ENCODE data around the gene ERC1.
"Not testable (repeated sequence)": the region's sequence is repeated elsewhere in the genome, so short reads cannot be mapped to it uniquely, and the experiment has no call there.

ERC1 gene

DNA sequence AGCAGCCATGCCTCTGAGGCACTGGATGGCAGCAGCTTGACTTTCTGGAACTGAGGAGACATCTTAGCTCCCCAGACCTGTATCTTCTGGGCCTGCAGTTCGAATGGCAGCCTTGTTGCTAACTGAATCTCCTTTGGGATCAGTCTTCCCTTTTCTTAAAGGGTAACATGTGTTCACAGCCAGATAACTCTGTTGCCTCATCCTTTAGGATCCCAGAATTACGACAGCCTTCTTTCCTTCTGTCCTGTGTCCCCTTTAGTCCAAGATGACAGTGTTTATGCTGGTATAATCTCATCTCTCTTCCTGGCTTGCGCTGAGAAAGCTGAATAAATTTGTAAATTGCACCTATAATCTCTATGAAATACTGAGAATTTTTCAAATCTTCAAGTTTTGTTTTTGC lies 9.1 kb upstream of the ERC1 start:
- no peak for DNase-seq (ENCODE audit: low read depth, low spot score)

DNA sequence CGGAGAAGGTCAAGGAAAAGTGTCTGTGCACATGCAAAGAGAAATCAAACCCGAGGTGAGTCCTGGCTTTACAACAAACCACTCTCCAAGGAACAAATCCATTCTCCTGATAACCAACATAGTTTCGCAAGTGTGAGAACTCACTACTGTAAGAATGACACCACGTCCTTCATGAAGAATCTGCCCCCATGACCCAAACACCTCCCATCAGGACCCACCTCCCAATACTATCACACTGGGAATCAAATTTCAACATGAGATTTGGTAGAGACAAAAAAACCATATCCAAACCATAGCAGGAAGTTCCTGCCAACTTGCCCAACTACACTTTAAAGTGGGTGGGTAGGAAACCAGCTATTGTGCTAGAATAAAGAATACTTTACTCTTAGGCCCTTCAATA lies 2.4 kb upstream of the ERC1 start:
- no peak for DNase-seq (ENCODE audit: low read depth, low spot score)

DNA sequence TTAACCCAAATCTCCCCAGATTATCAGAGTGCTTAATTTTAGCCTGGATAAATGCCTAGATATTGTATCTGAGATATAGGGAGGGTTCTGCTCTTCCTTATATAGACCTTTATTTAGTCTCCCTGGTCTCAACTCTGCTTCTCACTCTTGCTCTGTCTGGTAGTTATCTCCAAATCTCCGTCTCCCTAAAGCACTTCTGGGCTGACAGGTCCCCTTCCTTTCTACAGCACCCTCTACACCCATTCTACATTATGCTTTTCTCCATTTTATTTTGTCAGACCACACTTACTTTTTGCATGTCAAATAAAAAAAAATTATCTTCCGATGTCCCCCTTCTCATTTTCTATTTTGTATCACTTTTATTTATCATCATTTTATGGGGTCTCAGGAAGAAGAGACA lies 2.0 kb upstream of the ERC1 start:
- no peak for DNase-seq (ENCODE audit: low read depth, low spot score)

GRCh38 chr12:989751-990660 lies 1.0 kb upstream of the ERC1 start:
- DNase-seq (ENCODE audit: low read depth, low spot score) = no peak

- no peak for DNase-seq (ENCODE audit: low read depth, low spot score)
Measured at GRCh38 chr12:991350-992333, 619 bp downstream of the ERC1 start.

- DNase-seq (ENCODE audit: low read depth, low spot score) = no peak
Measured at GRCh38 chr12:992647-993046, 1.6 kb downstream of the ERC1 start.

DNA sequence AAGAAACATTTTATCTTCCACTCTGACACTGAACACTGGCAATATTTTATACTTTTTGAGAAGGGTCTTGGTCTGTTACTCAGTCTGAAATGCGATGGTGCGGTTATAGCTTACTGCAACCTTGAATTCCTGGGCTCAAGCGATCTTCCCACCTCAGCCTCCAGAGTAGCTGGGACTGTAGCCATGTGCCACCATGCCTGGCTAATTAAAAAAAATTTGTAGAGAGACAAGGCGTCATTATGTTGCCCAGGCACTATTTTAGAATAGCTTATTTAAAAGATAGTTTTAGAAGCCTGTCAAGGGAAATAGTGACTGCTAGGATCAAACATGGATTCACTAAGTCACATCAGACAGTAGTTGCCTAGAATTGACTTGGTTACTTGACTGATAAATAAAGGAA lies 5.9 kb downstream of the ERC1 start:
- no peak for DNase-seq (ENCODE audit: low read depth, low spot score)

DNA sequence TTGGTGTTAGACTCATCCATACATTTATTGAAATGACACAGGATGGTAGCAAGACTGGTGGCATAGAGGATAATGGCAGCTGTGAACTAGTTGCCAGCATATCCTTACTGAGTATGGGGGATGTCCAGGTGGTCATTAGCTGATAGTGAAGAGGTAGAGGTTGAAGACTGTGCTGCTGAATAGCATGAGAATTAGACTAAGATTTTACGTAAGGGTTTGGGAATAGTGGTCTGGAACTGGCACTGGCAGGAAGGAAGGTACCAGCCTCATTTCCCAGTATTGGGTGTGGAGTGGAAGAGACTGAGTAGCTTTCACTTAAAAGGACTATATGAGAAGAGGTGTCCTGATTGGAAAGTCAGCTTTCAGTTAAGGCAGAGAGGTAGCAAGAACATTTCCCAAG lies 6.5 kb downstream of the ERC1 start:
- no peak for DNase-seq (ENCODE audit: low read depth, low spot score)

DNA sequence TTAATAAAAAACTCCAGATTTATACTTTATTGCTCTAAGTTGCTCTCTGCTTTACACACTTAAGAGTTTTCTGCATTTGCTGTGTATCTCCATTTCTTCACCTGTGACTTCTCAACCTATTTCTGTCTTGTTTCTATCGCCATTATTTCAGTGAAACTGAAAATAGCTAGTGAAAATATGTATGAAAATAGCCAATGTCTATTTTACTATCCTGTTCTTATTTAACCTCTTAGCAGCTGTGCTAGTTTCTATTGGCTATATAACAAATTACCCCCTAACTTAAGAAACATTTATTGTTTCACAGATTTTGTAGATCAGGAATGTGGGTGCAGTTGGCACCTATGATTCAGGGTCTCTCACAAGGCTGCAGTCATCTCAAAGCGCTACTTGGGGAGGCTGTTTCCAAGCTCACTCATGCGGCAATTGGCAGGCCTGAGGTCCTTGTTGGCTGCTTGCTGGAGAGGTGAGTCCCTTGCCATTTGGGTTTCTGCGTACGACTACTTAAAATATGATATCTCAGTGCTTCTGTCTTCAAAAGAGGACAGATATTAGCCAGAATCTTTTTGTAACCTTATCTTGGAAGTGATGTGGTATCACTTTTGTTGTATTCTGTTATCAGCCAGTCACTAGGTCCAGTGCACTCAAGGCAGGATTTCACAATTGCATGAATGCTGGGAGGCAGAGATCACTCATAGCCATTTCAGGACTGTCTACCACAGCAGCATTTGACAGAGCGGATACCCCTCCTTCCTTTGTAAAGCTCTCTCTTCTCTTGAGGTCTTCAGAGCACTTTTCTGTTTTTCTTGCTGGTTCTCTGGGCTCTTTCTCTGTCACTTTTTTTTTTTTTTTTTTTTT lies 7.2 kb downstream of the ERC1 start:
- DNase-seq (ENCODE audit: low read depth, low spot score) = no peak

GRCh38 chr12:999736-1000135 lies 8.7 kb downstream of the ERC1 start:
- DNase-seq (ENCODE audit: low read depth, low spot score) = not testable (repeated sequence)

DNA sequence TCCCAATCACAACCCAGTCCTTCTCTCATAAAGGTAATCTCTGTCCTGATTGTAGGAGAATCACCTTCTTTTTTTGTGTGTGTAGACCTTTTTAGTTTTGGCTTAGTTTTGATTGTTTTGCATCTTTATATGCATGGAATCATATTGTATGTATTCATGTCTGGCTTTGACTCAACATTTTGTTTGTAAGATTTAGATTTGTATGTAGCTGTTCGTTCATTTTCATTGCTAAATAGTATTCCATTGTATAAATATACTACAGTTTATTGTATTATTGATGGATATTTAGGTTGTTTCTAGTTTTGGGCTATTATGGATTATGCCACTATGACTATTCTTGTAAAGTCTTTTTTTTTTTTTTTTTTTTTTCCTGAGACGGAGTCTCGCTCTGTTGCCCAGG lies 10.5 kb downstream of the ERC1 start:
- DNase-seq (ENCODE audit: low read depth, low spot score) = no peak

- DNase-seq (ENCODE audit: low read depth, low spot score) = no peak
Measured at GRCh38 chr12:1003600-1004271, 12.7 kb downstream of the ERC1 start.

- no peak for DNase-seq (ENCODE audit: low read depth, low spot score)
Measured at GRCh38 chr12:1006255-1006654, 15.2 kb downstream of the ERC1 start.

GRCh38 chr12:1007276-1007675 lies 16.3 kb downstream of the ERC1 start:
- DNase-seq (ENCODE audit: low read depth, low spot score) = no peak

DNA sequence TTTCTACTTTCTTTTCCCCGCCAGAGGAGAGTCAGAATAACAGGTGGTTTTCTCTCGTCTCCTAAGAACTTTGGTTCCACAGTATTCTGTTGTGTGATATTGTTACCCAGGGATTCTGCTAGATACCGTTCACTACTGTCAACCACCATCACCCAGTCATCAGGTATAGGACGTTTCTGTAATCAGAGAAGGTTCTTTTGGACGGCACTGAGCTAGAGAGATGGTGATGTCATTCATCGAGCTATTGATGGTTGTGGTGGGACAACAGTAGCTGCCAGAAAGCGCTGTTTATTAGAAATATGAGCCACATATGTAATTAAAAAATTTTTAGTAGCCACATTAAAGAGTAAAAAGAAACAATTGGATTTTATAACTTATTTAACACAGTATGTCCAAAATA lies 17.0 kb downstream of the ERC1 start:
- no peak for DNase-seq (ENCODE audit: low read depth, low spot score)

GRCh38 chr12:1011091-1011490 lies 20.1 kb downstream of the ERC1 start:
- DNase-seq (ENCODE audit: low read depth, low spot score) = no peak

DNA sequence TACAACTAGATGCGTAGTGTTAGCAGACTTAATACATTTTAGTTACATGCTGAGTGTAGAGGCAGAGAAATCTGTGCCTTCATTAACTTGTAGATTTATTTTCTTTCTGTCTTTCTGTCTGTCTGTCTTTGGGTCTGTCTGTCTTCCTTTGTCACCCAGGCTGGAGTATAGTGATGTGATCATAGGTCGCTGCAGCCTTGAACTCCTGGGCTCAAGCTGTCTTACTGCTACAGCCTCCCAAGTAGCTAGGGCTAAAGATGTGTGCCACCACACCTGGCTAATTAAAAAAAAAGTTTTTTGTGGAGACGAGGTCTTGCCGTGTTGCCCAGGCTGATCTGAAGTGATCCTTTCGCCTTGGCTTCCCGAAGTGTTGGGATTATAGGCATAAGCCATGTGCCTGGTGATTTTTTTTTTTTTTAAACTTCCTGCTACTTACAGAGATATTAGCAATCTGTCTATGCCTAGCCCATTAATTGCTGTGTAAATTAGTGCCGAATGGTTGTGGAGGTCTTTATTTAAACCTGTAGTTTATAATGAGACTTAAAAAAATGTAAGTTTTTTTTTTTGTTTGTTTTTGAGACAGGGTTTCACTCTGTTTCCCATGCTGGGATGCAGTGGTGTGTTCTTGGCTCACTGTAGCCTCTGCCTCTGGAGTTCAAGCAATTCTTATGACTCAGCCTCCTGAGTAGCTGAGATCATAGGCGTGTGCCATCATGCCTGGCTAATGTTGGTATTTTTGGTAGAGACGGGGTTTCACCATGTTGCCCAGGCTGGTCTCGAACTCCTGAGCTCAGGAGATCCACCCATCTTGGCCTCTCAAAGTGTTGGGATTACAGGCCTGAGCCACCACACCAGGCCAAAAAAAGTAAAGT lies 22.8 kb downstream of the ERC1 start:
- DNase-seq (ENCODE audit: low read depth, low spot score) = no peak

GRCh38 chr12:1019283-1019682 lies 28.3 kb downstream of the ERC1 start:
- DNase-seq (ENCODE audit: low read depth, low spot score) = no peak

GRCh38 chr12:1020389-1020788 lies 29.4 kb downstream of the ERC1 start:
- DNase-seq (ENCODE audit: low read depth, low spot score) = no peak

All from activated CD4-positive, CD25-positive, alpha-beta regulatory T cell treated with anti-CD3 and anti-CD28 coated beads, Interleukin-2, amount 50 U/mL, for 16 hours (primary cell).